ENCODE measurements around the gene KLK15.

- TF ChIP-seq, protein P1, sequence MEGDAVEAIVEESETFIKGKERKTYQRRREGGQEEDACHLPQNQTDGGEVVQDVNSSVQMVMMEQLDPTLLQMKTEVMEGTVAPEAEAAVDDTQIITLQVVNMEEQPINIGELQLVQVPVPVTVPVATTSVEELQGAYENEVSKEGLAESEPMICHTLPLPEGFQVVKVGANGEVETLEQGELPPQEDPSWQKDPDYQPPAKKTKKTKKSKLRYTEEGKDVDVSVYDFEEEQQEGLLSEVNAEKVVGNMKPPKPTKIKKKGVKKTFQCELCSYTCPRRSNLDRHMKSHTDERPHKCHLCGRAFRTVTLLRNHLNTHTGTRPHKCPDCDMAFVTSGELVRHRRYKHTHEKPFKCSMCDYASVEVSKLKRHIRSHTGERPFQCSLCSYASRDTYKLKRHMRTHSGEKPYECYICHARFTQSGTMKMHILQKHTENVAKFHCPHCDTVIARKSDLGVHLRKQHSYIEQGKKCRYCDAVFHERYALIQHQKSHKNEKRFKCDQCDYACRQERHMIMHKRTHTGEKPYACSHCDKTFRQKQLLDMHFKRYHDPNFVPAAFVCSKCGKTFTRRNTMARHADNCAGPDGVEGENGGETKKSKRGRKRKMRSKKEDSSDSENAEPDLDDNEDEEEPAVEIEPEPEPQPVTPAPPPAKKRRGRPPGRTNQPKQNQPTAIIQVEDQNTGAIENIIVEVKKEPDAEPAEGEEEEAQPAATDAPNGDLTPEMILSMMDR (IDR thresholded peaks at IDR 0.05) = no peak
- TF ChIP-seq EZH2phosphoT487 (IDR thresholded peaks at IDR 0.05) = no peak
- no peak for TF ChIP-seq EZH2 (IDR thresholded peaks at IDR 0.05)
Observed at GRCh38 chr19:50830266-50831025, 2.9 kb downstream of the KLK15 start.
